ENCODE results near the gene DNM1.
"Not testable (repeated sequence)": the region's sequence is repeated elsewhere in the genome, so short reads cannot be mapped to it uniquely, and the experiment has no call there.

DNM1 gene

DNA sequence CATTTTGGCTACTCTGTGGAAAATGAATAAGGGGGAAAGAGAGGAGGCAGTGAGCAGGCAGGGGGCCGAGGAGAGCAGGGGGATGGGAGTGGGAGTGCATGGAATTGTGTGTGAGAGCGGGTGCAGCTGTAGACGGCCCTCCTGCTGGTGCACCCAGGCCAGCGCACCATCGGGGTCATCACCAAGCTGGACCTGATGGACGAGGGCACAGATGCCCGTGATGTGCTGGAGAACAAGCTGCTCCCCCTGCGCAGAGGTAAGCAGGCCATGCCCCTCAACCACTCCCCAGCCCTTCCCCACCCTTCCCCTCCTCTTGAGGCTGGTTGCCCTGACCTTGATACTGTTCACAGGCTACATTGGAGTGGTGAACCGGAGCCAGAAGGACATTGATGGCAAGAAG, 16.7 kb downstream of the DNM1 start:
- DNase-seq (ENCODE audit: insufficient read length) (no peak), FAIRE-seq (no peak)
- TF ChIP-seq POLR2AphosphoS5 (IDR thresholded peaks at IDR 0.05; ENCODE audit: low read depth, low read length), result no peak
- no peak for TF ChIP-seq POLR2A (IDR thresholded peaks at IDR 0.05; ENCODE audit: low read depth, low read length)
- TF ChIP-seq TAF1 (IDR thresholded peaks at IDR 0.05; ENCODE audit: borderline replicate concordance, low read depth, low read length), result no peak

DNA sequence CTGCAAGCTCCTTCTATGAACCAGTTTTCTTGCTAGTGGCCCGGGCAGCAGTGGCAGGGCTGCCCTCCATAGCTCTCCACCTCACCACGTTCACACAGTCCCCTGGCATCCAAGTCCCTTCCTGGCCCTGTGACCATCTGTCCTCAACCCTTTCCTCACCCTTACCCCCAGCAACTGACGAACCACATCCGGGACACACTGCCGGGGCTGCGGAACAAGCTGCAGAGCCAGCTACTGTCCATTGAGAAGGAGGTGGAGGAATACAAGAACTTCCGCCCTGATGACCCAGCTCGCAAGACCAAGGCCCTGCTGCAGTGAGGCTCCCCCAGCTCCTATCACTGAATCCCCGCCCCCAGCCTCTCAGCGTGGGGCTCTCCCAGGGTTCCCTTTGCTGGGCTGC, 18.8 kb downstream of the DNM1 start:
- TF ChIP-seq POLR2AphosphoS5 (IDR thresholded peaks at IDR 0.05; ENCODE audit: low read depth, low read length) (no peak), TAF1 (IDR thresholded peaks at IDR 0.05; ENCODE audit: borderline replicate concordance, low read depth, low read length) (no peak)
- FAIRE-seq, result no peak
- no peak for DNase-seq (ENCODE audit: insufficient read length)

DNA sequence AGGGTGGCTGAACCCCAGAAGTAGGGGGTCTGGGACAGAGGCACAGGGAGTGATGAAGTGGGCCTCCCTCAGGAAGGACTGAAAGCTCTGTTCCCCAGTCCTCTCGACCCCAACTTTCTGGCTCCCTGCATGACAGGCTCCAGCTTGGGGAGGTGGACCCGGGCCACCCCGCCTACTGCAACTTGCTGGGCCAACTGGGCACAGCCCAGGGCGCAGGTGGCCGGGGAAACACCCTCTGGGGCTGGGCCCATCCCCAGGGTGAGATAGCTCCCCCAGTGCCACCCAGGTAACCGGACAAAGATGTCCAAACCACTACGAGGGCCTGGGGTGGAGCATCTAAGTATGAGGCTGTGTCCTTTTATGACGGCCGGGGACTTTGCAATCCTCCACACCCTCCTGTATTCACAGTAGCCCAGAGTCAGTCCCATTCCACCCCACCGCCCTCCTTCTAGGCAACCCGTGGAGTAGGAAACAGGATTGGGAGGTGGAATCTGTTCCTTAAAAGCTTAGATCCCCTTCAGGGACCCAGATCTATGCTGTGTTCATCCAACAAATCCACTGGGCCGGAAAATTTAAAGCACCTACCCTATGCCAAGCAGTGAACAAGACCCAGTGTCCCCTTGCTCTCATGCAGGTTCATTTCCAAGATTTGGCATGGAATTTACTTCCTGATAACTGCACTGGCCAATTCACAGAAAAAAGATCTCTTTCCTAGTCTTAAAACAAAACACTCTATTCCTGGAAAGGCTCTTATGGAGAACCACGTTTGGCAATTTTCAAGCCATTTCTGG, 19.9 kb downstream of the DNM1 start:
- DNase-seq (ENCODE audit: insufficient read length) (no peak), FAIRE-seq (no peak)
- TF ChIP-seq POLR2AphosphoS5 (IDR thresholded peaks at IDR 0.05; ENCODE audit: low read depth, low read length) (no peak), TAF1 (IDR thresholded peaks at IDR 0.05; ENCODE audit: borderline replicate concordance, low read depth, low read length) (no peak), POLR2A (IDR thresholded peaks at IDR 0.05; ENCODE audit: low read depth, low read length) (no peak)

DNA sequence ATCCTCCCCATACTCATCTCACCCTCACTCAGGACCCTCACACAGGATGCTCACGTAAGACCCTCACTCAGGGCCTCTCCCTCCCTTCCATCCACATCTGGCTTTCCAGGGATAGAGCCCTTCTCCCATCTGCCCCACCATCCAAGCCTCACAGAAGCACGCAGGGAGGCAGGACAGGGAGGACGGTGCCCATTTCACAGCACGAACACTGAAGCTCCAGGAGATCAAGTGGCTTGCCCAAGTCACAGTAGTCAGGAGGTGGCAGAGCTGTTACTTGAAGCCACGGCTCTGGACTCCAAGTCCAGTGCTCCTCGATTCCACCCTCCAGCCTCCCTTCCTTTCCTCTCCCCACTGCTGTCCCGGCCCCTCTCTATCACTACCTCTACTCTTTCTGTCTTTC, 21.7 kb downstream of the DNM1 start:
- TF ChIP-seq POLR2A (IDR thresholded peaks at IDR 0.05; ENCODE audit: low read depth, low read length) (no peak), POLR2AphosphoS5 (IDR thresholded peaks at IDR 0.05; ENCODE audit: low read depth, low read length) (no peak), TAF1 (IDR thresholded peaks at IDR 0.05; ENCODE audit: borderline replicate concordance, low read depth, low read length) (no peak)
- no peak for DNase-seq (ENCODE audit: insufficient read length)
- FAIRE-seq, result no peak

DNA sequence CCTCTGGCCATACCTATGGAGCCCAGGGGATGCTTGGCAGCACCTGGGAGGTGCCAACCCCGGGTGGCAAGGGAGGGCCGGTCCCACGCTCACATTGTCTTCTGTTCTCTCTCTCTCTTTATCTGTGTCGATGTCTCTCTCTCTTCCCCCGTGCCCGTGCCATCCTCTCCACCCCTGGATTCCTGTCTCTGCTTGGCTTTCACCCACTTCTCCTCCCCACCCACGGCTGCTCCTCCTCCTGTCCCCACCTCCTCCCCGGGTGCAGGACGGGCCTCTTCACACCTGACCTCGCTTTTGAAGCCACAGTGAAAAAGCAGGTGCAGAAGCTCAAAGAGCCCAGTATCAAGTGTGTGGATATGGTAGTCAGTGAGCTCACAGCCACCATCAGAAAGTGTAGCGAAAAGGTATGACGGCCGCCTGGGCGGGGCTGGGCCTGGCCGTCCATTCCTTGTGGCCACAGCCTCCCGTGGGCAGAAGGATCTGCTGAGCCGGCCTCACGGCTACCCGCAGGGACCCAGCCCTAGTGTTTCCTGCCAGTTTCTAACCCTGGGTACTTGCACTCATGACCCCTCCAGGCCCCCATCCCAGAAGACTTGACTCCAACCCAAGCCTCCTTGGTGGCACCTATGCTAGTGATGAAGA, 22.7 kb downstream of the DNM1 start:
- TF ChIP-seq POLR2AphosphoS5 (IDR thresholded peaks at IDR 0.05; ENCODE audit: low read depth, low read length) (no peak), TAF1 (IDR thresholded peaks at IDR 0.05; ENCODE audit: borderline replicate concordance, low read depth, low read length) (no peak), POLR2A (IDR thresholded peaks at IDR 0.05; ENCODE audit: low read depth, low read length) (no peak)
- DNase-seq (ENCODE audit: insufficient read length) (no peak), FAIRE-seq (no peak)

DNA sequence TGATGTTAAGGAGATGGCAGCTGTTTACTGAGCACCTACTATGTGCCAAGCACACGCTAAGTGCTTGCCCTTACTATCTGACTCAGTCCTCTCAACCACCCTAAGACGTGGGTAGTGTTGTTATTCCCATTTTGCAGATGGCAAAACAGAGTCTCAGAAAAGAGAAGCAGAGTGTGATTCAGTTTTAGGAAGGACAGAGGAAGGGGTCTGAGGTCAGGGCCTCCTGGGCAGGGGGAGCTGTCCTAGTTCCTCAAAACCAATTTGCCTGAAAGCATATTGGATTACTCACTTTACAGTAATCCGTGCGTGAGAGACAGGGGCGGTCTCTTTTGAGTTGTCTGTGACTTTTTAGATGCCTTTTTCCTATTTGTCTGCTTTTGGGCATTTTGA, 23.2 kb downstream of the DNM1 start:
- FAIRE-seq, result no peak
- DNase-seq (ENCODE audit: insufficient read length), result no peak
- no peak for TF ChIP-seq POLR2AphosphoS5 (IDR thresholded peaks at IDR 0.05; ENCODE audit: low read depth, low read length)
- no peak for TF ChIP-seq TAF1 (IDR thresholded peaks at IDR 0.05; ENCODE audit: borderline replicate concordance, low read depth, low read length)
- no peak for TF ChIP-seq POLR2A (IDR thresholded peaks at IDR 0.05; ENCODE audit: low read depth, low read length)

DNA sequence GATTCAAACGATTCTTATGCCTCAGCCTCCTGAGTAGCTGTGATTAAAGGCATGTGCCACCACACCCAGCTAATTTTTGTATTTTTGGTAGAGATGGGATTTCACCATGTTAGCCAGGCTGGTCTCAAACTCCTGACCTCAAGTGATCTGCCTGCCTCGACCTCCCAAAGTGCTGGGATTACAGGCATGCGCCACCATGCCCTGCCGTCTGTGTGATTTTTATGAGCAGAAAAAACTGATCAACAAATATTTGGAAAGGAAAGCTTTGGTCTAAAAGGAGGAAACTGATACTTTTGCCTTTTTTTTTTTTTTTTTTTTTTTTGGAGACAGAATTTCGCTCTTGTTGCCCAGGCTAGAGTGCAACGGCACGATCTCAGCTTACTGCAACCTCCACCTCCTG, 27.7 kb downstream of the DNM1 start:
- not testable (repeated sequence) for DNase-seq (ENCODE audit: insufficient read length); FAIRE-seq

DNA sequence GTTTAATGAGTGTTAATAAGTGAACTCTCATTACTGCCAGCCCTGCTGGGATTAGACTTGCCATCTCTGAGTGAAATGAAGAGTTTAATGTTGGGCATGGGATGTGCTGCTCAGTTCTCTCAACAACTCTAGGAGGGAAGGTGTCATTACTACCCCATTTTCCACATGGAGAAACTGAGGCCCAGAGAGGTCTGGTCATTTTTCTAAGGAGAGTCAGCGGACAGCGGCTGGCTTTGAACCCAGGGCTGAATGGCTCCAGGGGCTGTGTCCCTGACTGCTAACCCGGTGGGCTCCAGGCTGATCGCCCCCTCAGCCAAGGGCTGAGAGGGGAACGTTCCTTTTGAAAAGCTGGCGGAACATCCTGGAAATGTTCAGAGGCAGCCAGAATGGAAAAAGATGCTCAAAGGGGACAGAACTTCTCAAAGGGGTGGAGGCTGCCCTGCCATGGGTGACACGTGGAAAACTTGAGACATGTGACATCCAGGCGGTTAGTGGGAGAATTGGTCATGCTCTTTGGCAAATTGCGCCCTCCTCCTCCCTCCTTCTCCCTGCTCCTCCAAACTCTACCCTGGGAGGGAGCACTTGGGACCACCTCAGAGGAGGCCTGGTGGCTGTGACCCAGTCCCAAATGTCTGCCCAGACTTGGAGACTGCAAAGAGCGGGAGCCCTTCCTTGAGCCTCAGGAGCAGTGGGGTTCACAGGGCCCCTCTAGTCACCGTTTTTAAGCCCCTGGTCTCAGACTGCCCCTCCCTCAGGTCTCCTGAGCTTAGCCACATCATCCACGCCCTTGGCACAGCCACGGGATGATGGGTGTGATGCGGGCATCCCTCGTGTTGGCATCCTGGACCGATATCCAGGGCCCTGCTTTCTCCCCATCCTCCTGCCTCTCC, 28.7 kb downstream of the DNM1 start:
- FAIRE-seq (no peak), DNase-seq (ENCODE audit: insufficient read length) (no peak)
- TF ChIP-seq POLR2AphosphoS5 (IDR thresholded peaks at IDR 0.05; ENCODE audit: low read depth, low read length) (no peak), TAF1 (IDR thresholded peaks at IDR 0.05; ENCODE audit: borderline replicate concordance, low read depth, low read length) (no peak), POLR2A (IDR thresholded peaks at IDR 0.05; ENCODE audit: low read depth, low read length) (no peak)

DNA sequence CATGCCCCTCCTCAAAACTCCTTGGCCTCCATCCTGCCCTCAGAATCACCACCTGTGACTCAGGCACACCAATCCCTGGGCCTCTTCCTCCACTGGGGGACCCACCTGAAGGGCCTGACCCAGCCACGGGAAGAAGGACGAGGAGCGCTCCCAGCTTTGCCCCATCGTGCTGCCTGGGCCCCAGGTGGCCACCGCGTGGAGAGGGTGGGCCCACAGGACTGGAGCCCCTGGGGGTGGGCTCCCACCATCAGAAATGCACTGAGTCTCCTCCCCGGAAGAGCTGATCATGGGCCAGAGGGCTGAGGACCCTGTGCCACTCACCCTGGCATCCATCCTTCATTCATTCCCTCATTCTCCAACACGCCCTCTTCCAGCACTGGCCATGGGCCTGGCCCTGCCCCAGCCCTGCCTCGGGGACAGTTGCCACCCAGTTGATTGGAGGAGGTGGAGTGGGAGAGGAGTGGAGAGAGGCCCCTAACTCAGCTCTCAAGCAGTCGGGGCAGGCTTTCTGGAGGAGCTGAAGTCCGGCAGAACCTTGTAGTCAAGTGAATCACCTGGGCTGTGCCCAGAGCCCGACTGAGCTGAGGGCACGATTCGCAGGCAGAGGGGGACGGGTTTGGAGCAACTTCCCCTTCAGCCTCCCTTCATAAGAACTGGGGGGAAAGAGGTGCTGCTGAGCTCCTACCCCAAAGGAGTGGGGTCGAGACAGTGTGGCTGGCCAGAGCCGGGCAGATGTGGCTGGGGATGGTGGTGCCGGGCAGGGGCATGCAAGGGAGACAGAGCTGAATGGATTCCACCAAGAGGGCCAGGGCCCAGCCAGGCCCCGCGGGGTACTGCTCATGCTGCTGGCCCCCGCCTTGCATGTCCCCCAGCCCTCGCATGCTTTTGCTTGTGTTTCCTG, 29.6 kb downstream of the DNM1 start:
- TF ChIP-seq TAF1 (IDR thresholded peaks at IDR 0.05; ENCODE audit: borderline replicate concordance, low read depth, low read length) (no peak), POLR2A (IDR thresholded peaks at IDR 0.05; ENCODE audit: low read depth, low read length) (no peak), POLR2AphosphoS5 (IDR thresholded peaks at IDR 0.05; ENCODE audit: low read depth, low read length) (no peak)
- FAIRE-seq, result no peak
- no peak for DNase-seq (ENCODE audit: insufficient read length)

DNA sequence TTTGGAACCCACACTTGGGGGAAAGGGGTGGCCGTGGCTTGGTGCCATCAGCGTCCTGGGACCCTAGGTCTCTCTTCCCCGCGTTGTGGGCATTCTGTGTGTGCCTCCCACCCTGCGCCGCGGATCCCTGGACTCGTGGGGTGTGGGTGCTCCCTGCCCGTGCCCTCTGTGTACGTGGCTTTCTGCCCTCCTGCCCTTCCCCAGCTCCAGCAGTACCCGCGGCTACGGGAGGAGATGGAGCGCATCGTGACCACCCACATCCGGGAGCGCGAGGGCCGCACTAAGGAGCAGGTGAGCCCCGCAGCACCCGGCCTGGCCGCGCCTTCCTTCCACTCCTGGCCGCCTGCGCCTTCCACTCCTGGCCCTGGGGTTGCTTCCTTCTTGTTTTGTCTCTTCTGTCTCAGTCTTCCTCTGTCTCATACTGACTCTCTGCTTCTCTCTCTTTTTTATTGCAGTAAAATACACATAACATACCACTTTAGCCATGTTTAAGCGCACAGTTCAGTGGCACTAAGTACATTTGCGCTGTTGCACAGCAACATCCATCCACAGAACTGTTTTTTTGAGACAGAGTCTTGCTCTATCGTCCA, 30.7 kb downstream of the DNM1 start:
- no peak for TF ChIP-seq POLR2A (IDR thresholded peaks at IDR 0.05; ENCODE audit: low read depth, low read length)
- TF ChIP-seq TAF1 (IDR thresholded peaks at IDR 0.05; ENCODE audit: borderline replicate concordance, low read depth, low read length), result no peak
- TF ChIP-seq POLR2AphosphoS5 (IDR thresholded peaks at IDR 0.05; ENCODE audit: low read depth, low read length), result no peak
- DNase-seq (ENCODE audit: insufficient read length) (no peak), FAIRE-seq (no peak)
